ENCODE data around the gene BCO1.

DNA sequence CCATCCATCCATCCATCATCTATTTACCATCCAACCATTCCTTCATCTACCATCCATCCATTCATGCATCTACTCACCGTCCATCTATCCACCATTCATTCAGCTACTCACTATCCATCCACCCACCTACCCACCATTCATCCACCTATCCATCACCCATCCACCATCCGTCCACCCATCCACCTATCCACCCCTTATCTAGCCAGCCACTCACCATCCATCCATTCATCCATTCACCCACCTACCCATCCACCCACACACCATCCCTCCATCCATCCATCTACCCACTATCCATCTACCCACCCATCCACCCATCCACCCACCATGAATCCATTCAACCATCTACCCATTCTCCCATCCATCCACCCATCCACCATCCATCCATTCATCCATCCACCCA, 26.6 kb downstream of the BCO1 start:
- TF ChIP-seq, protein P1, sequence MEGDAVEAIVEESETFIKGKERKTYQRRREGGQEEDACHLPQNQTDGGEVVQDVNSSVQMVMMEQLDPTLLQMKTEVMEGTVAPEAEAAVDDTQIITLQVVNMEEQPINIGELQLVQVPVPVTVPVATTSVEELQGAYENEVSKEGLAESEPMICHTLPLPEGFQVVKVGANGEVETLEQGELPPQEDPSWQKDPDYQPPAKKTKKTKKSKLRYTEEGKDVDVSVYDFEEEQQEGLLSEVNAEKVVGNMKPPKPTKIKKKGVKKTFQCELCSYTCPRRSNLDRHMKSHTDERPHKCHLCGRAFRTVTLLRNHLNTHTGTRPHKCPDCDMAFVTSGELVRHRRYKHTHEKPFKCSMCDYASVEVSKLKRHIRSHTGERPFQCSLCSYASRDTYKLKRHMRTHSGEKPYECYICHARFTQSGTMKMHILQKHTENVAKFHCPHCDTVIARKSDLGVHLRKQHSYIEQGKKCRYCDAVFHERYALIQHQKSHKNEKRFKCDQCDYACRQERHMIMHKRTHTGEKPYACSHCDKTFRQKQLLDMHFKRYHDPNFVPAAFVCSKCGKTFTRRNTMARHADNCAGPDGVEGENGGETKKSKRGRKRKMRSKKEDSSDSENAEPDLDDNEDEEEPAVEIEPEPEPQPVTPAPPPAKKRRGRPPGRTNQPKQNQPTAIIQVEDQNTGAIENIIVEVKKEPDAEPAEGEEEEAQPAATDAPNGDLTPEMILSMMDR (IDR thresholded peaks at IDR 0.05) = no peak
- TF ChIP-seq POLR2A (IDR thresholded peaks at IDR 0.05) = no peak

Measured in testis (tissue), 2 donors.